ENCODE results near the gene MARCHF7. TPM values are rescaled to one million over a fixed set of nuclear protein-coding genes. Genes with fewer than 3 reads are reported as not detected.

The MARCHF7 gene
- total RNA-seq, 1 experiment from 2014 or later: 90.7 TPM

GRCh38 chr2:159755014-159755413 is 42.7 kb downstream of the MARCHF7 start:
- Mint-ChIP-seq H3K27me3 (ENCODE audit: insufficient read depth, unreplicated experiment) (no peaks in the 10 kb centered on the region), H3K27ac (ENCODE audit: unreplicated experiment) (no peak overlapping the region), H3K36me3 (ENCODE audit: insufficient read depth, unreplicated experiment) (peaks cover 39% of the 10 kb centered on the region), H3K4me1 (ENCODE audit: low read depth, unreplicated experiment) (peaks cover 9% of the 10 kb centered on the region), H3K9me3 (ENCODE audit: unreplicated experiment) (no peaks in the 10 kb centered on the region), H3K4me3 (ENCODE audit: unreplicated experiment) (no peak overlapping the region)
- POLR2A ChIA-PET: no interaction called here
- Histone ChIP-seq H3K27me3 (replicated peaks; ENCODE audit: control insufficient read depth, insufficient read depth, low read length) (no peaks in the 10 kb centered on the region), H3K9me3 (no peaks in the 10 kb centered on the region), H3K4me1 (peaks cover 25% of the 10 kb centered on the region), H3K36me3 (ENCODE audit: control insufficient read depth, insufficient read depth, low read length) (peaks cover 1% of the 10 kb centered on the region), H3K4me3 (ENCODE audit: low read depth, low read length) (no peak overlapping the region)
- intact Hi-C loops (cut with micrococcal nuclease; ENCODE audit: unreplicated experiment): no loop called here
- TF ChIP-seq CTCF (IDR thresholded peaks at IDR 0.05; ENCODE audit: insufficient read depth in 1 of 2, low read depth in 1 of 2, low read length in 1 of 2, severe bottlenecking in 1 of 2, unreplicated experiment in 1 of 2): no peak
- DNase-seq: no peak
- BruUV-seq (replicated peaks): no TSS peak
- CTCF ChIA-PET: interaction anchor here (1.6 kb wide), 1 partner anchor 41 kb away, joined by 3 read pairs; no protein-coding TSS in a partner anchor

- peak in 1 of 2 experiments; percentile 45 for DNase-seq
- H3K27me3 Mint-ChIP-seq (ENCODE audit: insufficient read depth, unreplicated experiment): no peaks in the 10 kb centered on the region
- no TSS peak for BruUV-seq (replicated peaks)
- ChIA-PET POLR2A (no interaction called here), CTCF (interaction anchor here (0.7 to 1.6 kb wide), 5 partner anchors 40 to 212 kb away, joined by 3 to 7 read pairs (median 3); partner anchors contain the start of gene MARCHF7)
- Histone ChIP-seq H3K4me1 (peaks cover 25% of the 10 kb centered on the region), H3K9me3 (no peaks in the 10 kb centered on the region), H3K36me3 (ENCODE audit: control insufficient read depth, insufficient read depth, low read length) (peaks cover 1% of the 10 kb centered on the region), H3K4me3 (ENCODE audit: low read depth, low read length) (no peak overlapping the region), H3K27me3 (replicated peaks; ENCODE audit: control insufficient read depth, insufficient read depth, low read length) (no peaks in the 10 kb centered on the region)
- H3K27ac Mint-ChIP-seq (ENCODE audit: unreplicated experiment): no peak overlapping the region
- peaks cover 44% of the 10 kb centered on the region for H3K36me3 Mint-ChIP-seq (ENCODE audit: insufficient read depth, unreplicated experiment)
- H3K9me3 Mint-ChIP-seq (ENCODE audit: unreplicated experiment): no peaks in the 10 kb centered on the region
- TF ChIP-seq CTCF (IDR thresholded peaks at IDR 0.05; ENCODE audit: insufficient read depth in 1 of 2, low read depth in 1 of 2, low read length in 1 of 2, severe bottlenecking in 1 of 2, unreplicated experiment in 1 of 2): peak in 1 of 2 experiments; percentile 43
- no peak overlapping the region for H3K4me3 Mint-ChIP-seq (ENCODE audit: unreplicated experiment)
- H3K4me1 Mint-ChIP-seq (ENCODE audit: low read depth, unreplicated experiment): peaks cover 9% of the 10 kb centered on the region
- intact Hi-C loops (cut with micrococcal nuclease; ENCODE audit: unreplicated experiment): no loop called here
Measured at GRCh38 chr2:159755788-159756187, 43.5 kb downstream of the MARCHF7 start.

DNA sequence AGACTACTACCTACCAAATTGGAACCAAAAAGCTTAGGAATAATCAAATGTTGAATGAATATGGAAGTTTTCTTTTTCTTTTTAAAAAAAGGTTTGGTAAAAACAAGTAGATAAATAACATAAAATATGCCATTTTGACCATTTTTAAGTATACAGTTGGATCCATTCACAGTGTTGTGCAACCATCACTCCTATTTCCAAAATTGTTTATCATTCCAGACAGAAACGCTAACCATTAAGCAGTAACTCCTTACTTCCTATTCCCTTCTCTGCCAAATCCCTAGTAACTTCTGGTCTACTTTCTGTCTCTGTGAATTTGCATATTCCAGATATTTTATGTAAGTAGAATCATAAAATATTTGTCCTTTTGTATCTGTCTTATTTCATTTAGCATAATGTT is 45.9 kb downstream of the MARCHF7 start:
- Histone ChIP-seq H3K4me3 (ENCODE audit: low read depth, low read length) (no peak overlapping the region), H3K27me3 (replicated peaks; ENCODE audit: control insufficient read depth, insufficient read depth, low read length) (no peaks in the 10 kb centered on the region), H3K36me3 (ENCODE audit: control insufficient read depth, insufficient read depth, low read length) (no peaks in the 10 kb centered on the region; the same call in none of the 2 replicates), H3K4me1 (peaks cover 25% of the 10 kb centered on the region), H3K9me3 (no peaks in the 10 kb centered on the region)
- no peak for TF ChIP-seq CTCF (IDR thresholded peaks at IDR 0.05; ENCODE audit: insufficient read depth in 1 of 2, low read depth in 1 of 2, low read length in 1 of 2, severe bottlenecking in 1 of 2, unreplicated experiment in 1 of 2)
- CTCF ChIA-PET: no interaction called here
- Mint-ChIP-seq H3K4me3 (ENCODE audit: unreplicated experiment) (peak overlapping the region; percentile 10), H3K36me3 (ENCODE audit: insufficient read depth, unreplicated experiment) (peaks cover 64% of the 10 kb centered on the region), H3K4me1 (ENCODE audit: low read depth, unreplicated experiment) (peaks cover 9% of the 10 kb centered on the region), H3K27me3 (ENCODE audit: insufficient read depth, unreplicated experiment) (no peaks in the 10 kb centered on the region), H3K9me3 (ENCODE audit: unreplicated experiment) (no peaks in the 10 kb centered on the region), H3K27ac (ENCODE audit: unreplicated experiment) (peak overlapping the region; percentile 86)
- DNase-seq: no peak
- POLR2A ChIA-PET: no interaction called here
- intact Hi-C loops (cut with micrococcal nuclease; ENCODE audit: unreplicated experiment): no loop called here
- no TSS peak for BruUV-seq (replicated peaks)

Data from Caco-2 (cell line).